ENCODE results near the gene REC114. TPM values are rescaled to one million over a fixed set of nuclear protein-coding genes. Genes with fewer than 3 reads are reported as not detected.
"Not testable (repeated sequence)": the region's sequence is repeated elsewhere in the genome, so short reads cannot be mapped to it uniquely, and the experiment has no call there.

The REC114 gene
- total RNA-seq, 1 experiment from 2014 or later: not detected

- no peak for DNase-seq (ENCODE audit: low read depth)
Measured at GRCh38 chr15:73455876-73456275, 12.9 kb downstream of the REC114 start.

GRCh38 chr15:73457334-73457733 lies 14.4 kb downstream of the REC114 start:
- no peak for DNase-seq (ENCODE audit: low read depth)

GRCh38 chr15:73460662-73461061 lies 17.7 kb downstream of the REC114 start:
- no peak for DNase-seq (ENCODE audit: low read depth)

GRCh38 chr15:73464602-73465001 lies 21.6 kb downstream of the REC114 start:
- DNase-seq (ENCODE audit: low read depth): no peak

- DNase-seq (ENCODE audit: low read depth): no peak
Measured at GRCh38 chr15:73467758-73468157, 24.8 kb downstream of the REC114 start.

- DNase-seq (ENCODE audit: low read depth): no peak
Measured at GRCh38 chr15:73474785-73475184, 31.8 kb downstream of the REC114 start.

GRCh38 chr15:73476704-73477216 lies 33.8 kb downstream of the REC114 start:
- DNase-seq (ENCODE audit: low read depth): no peak

- no peak for DNase-seq (ENCODE audit: low read depth)
Measured at GRCh38 chr15:73480050-73480449, 37.1 kb downstream of the REC114 start.

- no peak for DNase-seq (ENCODE audit: low read depth)
Measured at GRCh38 chr15:73482166-73482565, 39.2 kb downstream of the REC114 start.

- no peak for DNase-seq (ENCODE audit: low read depth)
Measured at GRCh38 chr15:73483053-73483452, 40.1 kb downstream of the REC114 start.

- no peak for DNase-seq (ENCODE audit: low read depth)
Measured at GRCh38 chr15:73485372-73485771, 42.4 kb downstream of the REC114 start.

- not testable (repeated sequence) for DNase-seq (ENCODE audit: low read depth)
Measured at GRCh38 chr15:73485885-73486284, 42.9 kb downstream of the REC114 start.

GRCh38 chr15:73488698-73489097 lies 45.7 kb downstream of the REC114 start:
- DNase-seq (ENCODE audit: low read depth): no peak

- DNase-seq (ENCODE audit: low read depth): no peak
Measured at GRCh38 chr15:73493922-73494321, 51.0 kb downstream of the REC114 start.

- DNase-seq (ENCODE audit: low read depth): no peak
Measured at GRCh38 chr15:73495181-73495580, 52.2 kb downstream of the REC114 start.

- DNase-seq (ENCODE audit: low read depth): no peak
Measured at GRCh38 chr15:73500696-73501095, 57.7 kb downstream of the REC114 start.

- no peak for DNase-seq (ENCODE audit: low read depth)
Measured at GRCh38 chr15:73504885-73505284, 61.9 kb downstream of the REC114 start.

GRCh38 chr15:73515527-73515926 lies 72.6 kb downstream of the REC114 start:
- DNase-seq (ENCODE audit: low read depth): no peak

GRCh38 chr15:73517566-73517965 lies 74.6 kb downstream of the REC114 start:
- DNase-seq (ENCODE audit: low read depth): no peak

- DNase-seq (ENCODE audit: low read depth): no peak
Measured at GRCh38 chr15:73518180-73518862, 75.4 kb downstream of the REC114 start.

- no peak for DNase-seq (ENCODE audit: low read depth)
Measured at GRCh38 chr15:73518876-73519733, 76.1 kb downstream of the REC114 start.

- no peak for DNase-seq (ENCODE audit: low read depth)
Measured at GRCh38 chr15:73522011-73522410, 79.0 kb downstream of the REC114 start.

- DNase-seq (ENCODE audit: low read depth): no peak
Measured at GRCh38 chr15:73524919-73525318, 82.0 kb downstream of the REC114 start.

Measured in M059J (cell line).